Kidney (tissue), 2 donors: ENCODE measurements around the gene SYT15. TPM values are rescaled to one million over a fixed set of nuclear protein-coding genes. Genes with fewer than 3 reads are reported as not detected.

ENCODE experiments used
- polyA plus RNA-seq: library from polyadenylated mRNA; stranded (reverse); fragments of 350-450 nt; fragmentation: Illumina TruSeq; extraction: RNeasy Lipid Tissue Mini Kit (QIAGEN cat#74804); gene quantifications from one replicate; pipeline ENCODE4 v1.2.3, GENCODE V29; 2014; ENCODE audit warnings: low read depth, low replicate concordance; ENCODE audit not compliant: insufficient read depth
- total RNA-seq: library from RNA; stranded (reverse); fragmentation: NEBNext Ultra II Directional; extraction: Animal tissue kit (Norgen Biotek cat#: 25700); gene quantifications from one replicate; pipeline ENCODE4 v1.2.1, GENCODE V29; 2021
- donor health status: DM: yes; HTN: yes; CAD: no.

The SYT15 gene
- total and polyA plus RNA-seq, 2 donors from 2014 or later: 2.1 to 12.7 TPM

Other genes with a start within 250 kb of the SYT15 start
- not detected for gene ANXA8L1, start 203.4 kb upstream of the SYT15 start, total RNA-seq
- gene ANXA8L1, start 203.4 kb upstream of the SYT15 start, polyA plus RNA-seq: not detected
- not detected for gene NPY4R, start 113.2 kb upstream of the SYT15 start, total RNA-seq
- not detected for gene NPY4R, start 113.2 kb upstream of the SYT15 start, polyA plus RNA-seq
- 12.6 TPM for gene GPRIN2, start 22.5 kb upstream of the SYT15 start, total RNA-seq
- 8.5 TPM for gene GPRIN2, start 22.5 kb upstream of the SYT15 start, polyA plus RNA-seq